Rectal smooth muscle tissue (tissue), 1 donor: ENCODE data around the gene SVOPL.

ENCODE experiments used
- H3K27ac ChIP-seq: one replicate; pipeline ENCODE4 v1.7.0; 2013; ENCODE audit warnings: low read depth, low read length, inconsistent platforms
- H3K27me3 ChIP-seq: one replicate; pipeline ENCODE4 v1.7.0; 2013; ENCODE audit warnings: low read length; ENCODE audit not compliant: control insufficient read depth, insufficient read depth
- H3K36me3 ChIP-seq: one replicate; pipeline ENCODE4 v1.7.0; 2013; ENCODE audit warnings: low read length; ENCODE audit not compliant: control insufficient read depth, insufficient read depth
- H3K4me1 ChIP-seq: one replicate; pipeline ENCODE4 v1.7.0; 2013; ENCODE audit warnings: low read length; ENCODE audit not compliant: control insufficient read depth, insufficient read depth
- H3K4me3 ChIP-seq: one replicate; pipeline ENCODE4 v1.7.0; 2013; ENCODE audit warnings: low read length
- H3K9ac ChIP-seq: one replicate; pipeline ENCODE4 v1.7.0; 2013; ENCODE audit warnings: low read length

SVOPL gene

DNA sequence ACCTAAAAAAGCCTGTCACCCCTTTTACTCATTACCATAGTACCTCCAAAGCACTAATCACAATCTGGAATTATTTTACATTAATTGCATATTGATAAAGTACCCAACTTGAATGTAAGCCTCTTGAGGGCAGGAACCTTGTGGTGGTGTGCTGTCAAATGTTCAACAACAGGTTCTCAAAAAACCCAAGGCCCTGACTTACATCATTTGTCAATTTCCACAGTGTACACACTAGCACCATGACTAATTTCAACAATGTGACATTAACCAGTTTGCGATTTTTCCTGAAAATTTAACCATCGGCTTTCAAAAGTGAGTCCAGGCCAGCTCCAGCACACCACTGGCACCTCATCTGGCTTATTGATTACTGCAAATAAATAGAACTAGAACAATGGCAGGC lies 87.5 kb downstream of the SVOPL start:
- H3K4me1 ChIP-seq, result no peaks in the 10 kb centered on the region
- H3K27ac ChIP-seq, result no peak overlapping the region
- no peaks in the 10 kb centered on the region for H3K36me3 ChIP-seq
- no peaks in the 10 kb centered on the region for H3K27me3 ChIP-seq
- H3K4me3 ChIP-seq, result no peak overlapping the region
- no peak overlapping the region for H3K9ac ChIP-seq

DNA sequence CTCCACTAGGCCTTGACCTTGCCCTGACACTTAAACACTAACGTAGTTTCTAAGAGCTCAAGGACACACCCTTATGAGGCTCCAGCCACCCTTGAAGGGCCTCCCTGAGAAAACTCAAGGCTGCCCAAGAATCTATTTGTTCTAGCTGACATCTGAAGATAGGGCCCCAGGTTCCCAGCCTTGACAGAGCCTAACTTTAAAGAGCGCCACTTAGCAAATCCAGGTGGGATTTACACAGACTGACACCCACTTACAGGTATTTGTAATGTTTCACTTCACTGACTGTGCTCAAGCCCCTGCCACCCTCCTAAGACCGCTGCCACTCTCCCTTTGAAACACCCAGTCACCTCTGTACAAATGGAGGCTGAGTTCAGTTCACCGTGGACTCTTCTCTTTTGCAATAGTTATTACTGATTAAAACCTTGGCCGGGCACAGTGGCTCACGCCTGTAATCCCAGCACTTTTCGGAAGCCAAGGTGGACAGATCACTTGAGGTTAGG lies 90.4 kb downstream of the SVOPL start:
- Histone ChIP-seq H3K27ac (no peak overlapping the region), H3K4me3 (no peak overlapping the region), H3K36me3 (no peaks in the 10 kb centered on the region), H3K4me1 (no peaks in the 10 kb centered on the region), H3K9ac (no peak overlapping the region), H3K27me3 (no peaks in the 10 kb centered on the region)

DNA sequence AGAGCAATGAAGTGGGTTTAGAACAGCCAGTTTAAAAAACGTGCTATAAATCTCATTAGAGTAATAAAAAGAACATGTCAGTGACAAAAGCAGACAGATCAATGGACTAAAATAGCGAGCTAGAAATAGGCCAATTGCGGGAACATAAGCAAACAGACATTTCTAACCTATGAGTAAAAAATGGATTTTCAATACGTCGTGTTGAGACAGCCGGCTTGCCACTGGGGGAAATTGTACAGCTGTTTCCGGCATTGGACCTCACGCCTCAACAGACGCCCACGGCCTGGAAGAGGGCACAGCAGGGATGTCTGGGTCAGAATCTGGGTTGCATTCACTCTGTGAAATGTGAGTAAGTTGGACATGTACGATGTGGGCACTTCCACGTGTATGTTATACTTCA lies 92.9 kb downstream of the SVOPL start:
- Histone ChIP-seq H3K27me3 (no peaks in the 10 kb centered on the region), H3K27ac (no peak overlapping the region), H3K36me3 (no peaks in the 10 kb centered on the region), H3K4me1 (no peaks in the 10 kb centered on the region), H3K9ac (no peak overlapping the region), H3K4me3 (no peak overlapping the region)

DNA sequence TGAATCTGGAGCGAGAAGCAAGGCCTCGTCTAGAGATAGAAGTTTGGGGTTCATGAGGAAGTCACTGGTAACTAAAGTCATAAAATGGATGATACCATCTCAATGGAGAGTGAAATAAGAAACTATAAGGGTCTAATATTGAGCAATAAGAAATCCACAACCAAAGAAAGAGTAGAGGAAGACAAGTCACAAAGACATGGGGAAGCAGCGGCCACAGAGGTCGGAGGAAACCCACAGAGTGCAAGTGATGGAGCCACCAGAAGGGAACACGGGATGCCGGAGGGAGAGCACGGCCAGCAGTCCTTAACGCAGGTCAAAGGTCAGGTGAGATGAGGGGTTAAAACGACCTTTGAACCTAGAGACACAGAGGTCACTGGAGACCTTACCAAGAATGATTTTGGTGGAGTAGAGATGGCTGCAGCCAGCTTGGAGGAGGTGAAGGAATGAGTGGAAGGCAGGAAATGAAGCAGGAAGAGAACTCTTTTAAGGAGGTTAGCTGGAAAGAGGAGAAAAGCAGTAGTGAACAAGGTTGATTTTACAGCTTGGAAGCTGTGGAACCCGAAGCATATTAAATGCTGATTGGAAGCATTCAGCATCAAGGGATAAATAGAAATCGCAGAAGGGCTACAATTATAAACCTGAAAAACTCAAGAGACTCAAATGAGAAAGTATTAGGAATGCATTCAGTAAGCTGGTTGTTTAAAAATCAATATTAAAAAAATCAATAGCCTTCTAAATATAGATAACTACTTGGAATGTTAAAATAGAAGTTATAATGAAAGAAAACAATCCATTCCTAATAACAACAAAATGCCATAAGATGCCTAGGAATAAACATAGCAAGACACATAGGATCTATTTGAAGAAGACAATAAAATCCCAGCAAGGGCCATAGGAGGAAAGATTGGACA lies 93.7 kb downstream of the SVOPL start:
- H3K36me3 ChIP-seq, result no peaks in the 10 kb centered on the region
- no peak overlapping the region for H3K4me3 ChIP-seq
- no peak overlapping the region for H3K9ac ChIP-seq
- H3K27me3 ChIP-seq, result no peaks in the 10 kb centered on the region
- H3K27ac ChIP-seq, result no peak overlapping the region
- H3K4me1 ChIP-seq, result no peaks in the 10 kb centered on the region

DNA sequence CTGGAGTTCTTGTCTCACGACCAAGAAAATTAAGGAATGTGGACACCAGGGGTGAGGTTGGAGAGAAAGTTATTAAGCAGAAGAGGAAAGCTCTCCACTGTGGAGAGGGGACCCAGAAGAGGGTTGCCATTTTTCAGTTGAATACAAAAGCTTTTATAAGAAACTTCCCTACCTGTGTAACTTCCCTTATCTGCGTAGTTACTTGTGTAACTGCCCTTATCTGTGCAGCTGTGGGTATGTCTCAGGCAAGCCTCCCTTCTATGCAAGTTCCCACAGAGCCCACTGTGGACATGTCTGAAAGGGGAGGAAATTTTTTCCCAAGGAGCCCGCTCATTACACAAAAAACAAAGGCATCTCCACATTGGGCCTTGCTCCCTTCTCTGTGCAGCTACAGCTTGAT lies 94.9 kb downstream of the SVOPL start:
- no peak overlapping the region for H3K4me3 ChIP-seq
- H3K27me3 ChIP-seq, result no peaks in the 10 kb centered on the region
- no peak overlapping the region for H3K27ac ChIP-seq
- no peaks in the 10 kb centered on the region for H3K4me1 ChIP-seq
- no peak overlapping the region for H3K9ac ChIP-seq
- no peaks in the 10 kb centered on the region for H3K36me3 ChIP-seq

DNA sequence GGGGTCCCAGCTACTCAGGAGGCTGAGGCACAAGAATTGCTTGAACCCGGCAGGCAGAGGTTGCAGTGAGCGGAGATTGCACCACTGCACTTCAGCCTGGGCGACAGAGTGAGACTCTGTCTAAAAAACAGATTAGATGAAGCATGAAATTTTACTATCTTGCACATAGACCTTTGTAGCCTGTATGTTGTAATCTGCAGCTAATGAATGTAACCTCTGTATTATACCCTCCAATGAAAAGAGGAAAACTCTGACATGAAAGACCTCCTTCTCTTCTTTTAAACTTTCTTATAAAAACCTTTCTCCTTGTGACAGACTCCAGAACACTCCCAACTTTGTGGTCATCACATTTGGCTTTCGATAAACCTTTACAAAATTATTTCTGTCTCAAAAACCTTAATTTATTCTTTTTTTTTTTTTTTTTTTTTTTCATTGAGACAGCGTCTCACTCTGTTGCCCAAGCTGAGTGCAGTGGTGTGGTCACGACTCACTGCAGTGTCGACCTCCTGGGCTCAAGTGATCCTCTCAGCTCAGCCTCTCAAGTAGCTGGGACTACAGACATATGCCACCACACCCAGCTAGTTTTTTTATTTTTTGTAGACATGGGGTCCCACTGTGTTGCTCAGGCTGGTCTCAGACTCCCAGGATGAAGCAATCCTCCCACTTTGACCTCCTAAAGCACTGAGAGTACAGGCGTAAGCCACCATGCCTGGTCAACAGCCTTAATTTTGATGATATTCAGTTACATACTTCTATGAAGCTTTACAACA lies 97.4 kb downstream of the SVOPL start:
- Histone ChIP-seq H3K27ac (no peak overlapping the region), H3K9ac (no peak overlapping the region), H3K4me1 (no peaks in the 10 kb centered on the region), H3K4me3 (no peak overlapping the region), H3K27me3 (no peaks in the 10 kb centered on the region), H3K36me3 (no peaks in the 10 kb centered on the region)

DNA sequence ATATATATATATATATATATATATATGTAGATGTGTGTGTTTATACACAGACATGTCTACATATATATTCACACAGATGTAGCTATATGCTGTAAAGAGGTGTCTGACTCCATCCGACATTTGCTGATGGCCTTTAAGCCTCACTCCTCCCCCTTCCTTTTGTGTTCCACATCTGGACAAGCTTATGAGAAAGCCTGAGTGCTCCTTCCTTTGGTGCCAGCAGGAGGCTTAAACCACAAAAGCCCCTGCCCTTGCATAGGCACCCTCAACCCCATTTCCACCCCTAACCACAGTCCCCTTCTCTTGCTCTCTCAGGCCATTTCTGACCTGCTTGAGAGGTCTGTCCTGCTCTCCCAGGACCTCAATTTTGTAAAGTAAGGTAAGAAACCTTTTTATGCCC lies 98.7 kb downstream of the SVOPL start:
- Histone ChIP-seq H3K4me1 (no peaks in the 10 kb centered on the region), H3K36me3 (no peaks in the 10 kb centered on the region), H3K4me3 (no peak overlapping the region), H3K27me3 (no peaks in the 10 kb centered on the region), H3K27ac (no peak overlapping the region), H3K9ac (no peak overlapping the region)

DNA sequence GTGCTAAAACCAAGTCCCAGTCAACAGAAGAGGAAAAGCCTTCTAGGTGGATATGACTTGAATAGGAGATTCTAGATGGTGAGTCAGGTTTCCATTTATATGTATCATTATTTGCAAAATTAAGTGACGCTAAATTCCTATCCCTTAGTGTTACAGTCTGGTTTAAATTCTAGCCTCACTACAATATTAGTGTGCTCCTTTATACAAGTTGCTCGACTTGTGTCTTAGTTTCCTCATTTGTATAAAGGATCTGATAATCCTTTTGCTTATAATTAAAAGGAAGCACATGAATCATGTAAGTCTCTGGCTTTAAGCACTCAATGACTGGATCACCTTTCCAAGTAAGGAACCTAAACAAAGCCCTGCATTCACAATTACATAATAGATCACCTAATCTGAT lies 105.7 kb downstream of the SVOPL start:
- no peaks in the 10 kb centered on the region for H3K4me1 ChIP-seq
- H3K36me3 ChIP-seq, result no peaks in the 10 kb centered on the region
- no peak overlapping the region for H3K4me3 ChIP-seq
- H3K27ac ChIP-seq, result no peak overlapping the region
- H3K9ac ChIP-seq, result no peak overlapping the region
- H3K27me3 ChIP-seq, result no peaks in the 10 kb centered on the region

DNA sequence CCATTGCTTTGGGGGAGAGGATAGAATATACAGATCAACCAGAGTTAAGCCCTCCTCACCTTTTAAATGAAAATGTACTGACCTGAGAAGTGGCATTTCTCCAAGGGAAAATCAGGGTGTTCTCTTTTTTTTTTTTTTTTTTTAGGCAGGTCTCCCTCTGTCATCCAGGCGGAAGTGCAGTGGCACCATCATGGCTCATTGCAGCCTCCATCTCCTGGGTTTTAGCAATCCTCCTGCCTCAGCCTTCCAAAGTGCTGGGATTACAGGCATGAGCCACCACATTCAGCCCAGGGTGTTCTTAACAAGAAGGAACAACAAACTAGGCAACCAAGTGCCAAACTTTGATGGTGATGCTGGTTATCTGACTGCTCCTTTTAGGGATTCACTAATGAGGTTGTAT lies 111.0 kb downstream of the SVOPL start:
- H3K27ac ChIP-seq, result no peak overlapping the region
- H3K4me3 ChIP-seq, result no peak overlapping the region
- no peak overlapping the region for H3K9ac ChIP-seq
- no peaks in the 10 kb centered on the region for H3K4me1 ChIP-seq
- peaks cover 4% of the 10 kb centered on the region for H3K36me3 ChIP-seq
- H3K27me3 ChIP-seq, result no peaks in the 10 kb centered on the region

DNA sequence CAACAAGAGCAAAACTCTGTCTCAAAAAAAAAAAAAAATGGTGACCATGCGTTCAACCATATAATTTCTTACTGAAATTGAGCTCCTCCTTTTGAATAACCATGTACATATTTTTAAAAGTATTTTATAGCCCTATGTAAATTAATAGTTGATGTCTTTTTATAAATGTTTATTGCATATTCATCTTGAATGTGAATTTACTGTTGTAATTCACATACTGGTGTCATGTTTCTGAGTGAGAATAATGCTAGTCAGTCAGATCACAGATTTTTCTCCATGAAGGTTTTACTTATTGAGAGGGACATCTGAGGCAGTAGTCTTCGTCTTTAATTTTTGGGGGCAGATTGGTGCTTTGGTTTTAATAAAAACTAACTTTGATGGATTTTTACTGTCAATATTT lies 112.2 kb downstream of the SVOPL start:
- no peaks in the 10 kb centered on the region for H3K27me3 ChIP-seq
- H3K36me3 ChIP-seq, result peaks cover 4% of the 10 kb centered on the region
- H3K27ac ChIP-seq, result no peak overlapping the region
- no peak overlapping the region for H3K9ac ChIP-seq
- no peaks in the 10 kb centered on the region for H3K4me1 ChIP-seq
- no peak overlapping the region for H3K4me3 ChIP-seq

DNA sequence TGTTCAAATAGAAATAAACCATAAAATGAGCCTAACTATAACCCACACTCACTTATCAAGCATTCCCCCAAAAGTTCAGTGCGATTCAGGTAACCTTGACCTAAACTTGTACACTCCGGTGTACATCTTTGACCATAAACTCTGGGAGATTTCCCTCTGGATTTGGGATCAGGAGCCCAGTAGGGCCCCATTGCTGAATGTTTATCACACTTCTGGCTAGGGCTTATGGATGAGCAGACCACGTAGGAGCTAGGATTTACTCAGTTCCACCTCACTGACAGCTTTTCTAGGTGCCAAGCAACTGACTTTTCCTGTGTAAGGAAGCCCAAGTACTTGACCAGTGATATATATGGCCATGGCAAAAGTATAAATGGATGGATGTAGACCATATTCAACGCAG lies 113.7 kb downstream of the SVOPL start:
- Histone ChIP-seq H3K4me3 (no peak overlapping the region), H3K27ac (no peak overlapping the region), H3K36me3 (peaks cover 4% of the 10 kb centered on the region), H3K9ac (no peak overlapping the region), H3K4me1 (no peaks in the 10 kb centered on the region), H3K27me3 (no peaks in the 10 kb centered on the region)

DNA sequence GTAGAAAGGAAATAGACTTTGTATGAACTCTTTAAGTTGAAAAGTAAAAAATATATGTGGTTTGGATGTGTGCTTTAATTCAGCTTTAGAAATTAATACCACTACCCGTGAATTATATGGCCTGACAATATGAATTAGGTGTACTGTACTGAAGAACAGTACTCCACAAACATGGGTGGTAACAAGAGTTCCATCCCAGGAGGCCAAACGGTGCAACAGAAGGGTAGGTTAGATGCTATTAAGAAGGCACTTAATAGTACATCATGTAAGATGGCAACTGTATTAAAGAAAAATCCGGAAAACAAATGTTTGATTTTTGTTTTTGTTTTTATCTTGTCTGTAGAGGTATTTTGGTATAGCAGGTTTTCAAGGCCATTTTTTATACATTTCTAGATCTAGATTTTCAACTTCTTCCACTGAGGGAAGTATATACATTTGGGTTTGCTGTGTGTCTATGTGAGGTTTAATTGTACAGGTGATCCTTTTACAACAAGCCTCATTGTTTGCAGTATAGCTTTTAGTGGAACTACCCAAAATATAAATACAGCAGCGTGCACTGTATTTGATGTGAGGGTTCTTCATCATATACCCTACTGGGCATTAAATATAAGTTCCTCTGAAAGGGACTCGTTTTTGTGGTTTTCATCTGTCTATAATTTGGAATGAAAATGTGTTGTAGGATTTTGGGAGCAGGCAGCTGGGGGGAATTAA lies 115.7 kb downstream of the SVOPL start:
- no peaks in the 10 kb centered on the region for H3K4me1 ChIP-seq
- no peaks in the 10 kb centered on the region for H3K27me3 ChIP-seq
- H3K36me3 ChIP-seq, result peaks cover 4% of the 10 kb centered on the region
- no peak overlapping the region for H3K4me3 ChIP-seq
- no peak overlapping the region for H3K27ac ChIP-seq
- no peak overlapping the region for H3K9ac ChIP-seq
